Activated CD4-positive, alpha-beta T cell treated with anti-CD3 and anti-CD28 coated beads for 36 hours (primary cell): Measurements from ENCODE around the gene FRMD4A. TPM values are rescaled to one million over a fixed set of nuclear protein-coding genes. Genes with fewer than 3 reads are reported as not detected.

Source experiments
- ATAC-seq: fragments of 200-7000 bp; cut with Tn5 transposase; one replicate; pipeline ENCODE4 v1.10.0; 2021; ENCODE audit warnings: mild to moderate bottlenecking, moderate library complexity
- CTCF ChIA-PET: fragments of 350-600 bp; sonication (Branson Sonifier 250); formaldehyde crosslinking; loops from one replicate; lab custom pipeline; 2021; ENCODE audit warnings: antibody characterized with exemption; lab: Charles Lee
- POLR2A ChIA-PET: fragments of 350-600 bp; sonication (Branson Sonifier 250); formaldehyde crosslinking; loops from one replicate; lab custom pipeline; 2021; ENCODE audit warnings: antibody characterized with exemption, inconsistent platforms; lab: Charles Lee
- DNase-seq: peaks from one replicate; pipeline ENCODE4 v3.0.0-alpha.2; 2020
- H3K27ac Mint-ChIP-seq: one replicate; pipeline ENCODE4 v1.8.0; 2021; ENCODE audit warnings: mixed read lengths
- H3K27me3 Mint-ChIP-seq: one replicate; pipeline ENCODE4 v1.8.0; 2021; ENCODE audit warnings: mixed read lengths
- H3K36me3 Mint-ChIP-seq: one replicate; pipeline ENCODE4 v1.8.0; 2021; ENCODE audit warnings: low read depth, mixed read lengths
- H3K4me1 Mint-ChIP-seq: one replicate; pipeline ENCODE4 v1.8.0; 2021; ENCODE audit warnings: mixed read lengths
- H3K4me3 Mint-ChIP-seq: one replicate; pipeline ENCODE4 v1.8.0; 2021; ENCODE audit warnings: mild to moderate bottlenecking, moderate library complexity, mixed read lengths
- H3K9me3 Mint-ChIP-seq: one replicate; pipeline ENCODE4 v1.8.0; 2021; ENCODE audit warnings: low read depth, mixed read lengths
- intact Hi-C, 2 experiments: fragments of 100-400 bp; cut with DNase I in 1 of 2; cut with micrococcal nuclease in 1 of 2; formaldehyde crosslinking; loops; one replicate each; pipeline versions ENCODE4 v1.14.2 to v1.15.1; 2022 to 2024; cut with DNase I, micrococcal nuclease
- total RNA-seq, 2 experiments: library from RNA; stranded (reverse); gene quantifications; one replicate each; pipeline ENCODE4 v1.2.3, GENCODE V29; 2021

Gene FRMD4A
- total RNA-seq, 2 experiments from 2014 or later: 0.85 to 1.3 TPM

DNA sequence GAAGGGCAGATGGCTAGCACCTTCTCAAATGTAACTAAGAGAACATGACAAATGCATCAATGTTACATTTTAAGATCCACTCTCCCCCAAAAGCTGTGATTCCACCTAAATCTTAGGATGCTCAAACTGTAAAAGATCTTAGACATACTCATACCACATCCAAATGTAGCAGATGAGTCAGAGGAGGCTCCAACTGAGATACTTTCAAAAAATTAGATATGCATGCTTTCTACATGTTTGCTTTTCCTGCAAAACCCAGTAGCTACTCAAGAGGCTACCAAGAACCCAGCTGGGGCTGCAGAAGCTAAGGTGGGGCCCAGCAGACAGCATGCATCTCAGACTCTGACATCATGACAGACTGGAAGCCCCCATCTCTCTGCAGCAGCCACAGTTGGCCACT is 31.4 kb upstream of the FRMD4A start:
- CTCF ChIA-PET: no interaction called here
- no peak overlapping the region for H3K4me3 Mint-ChIP-seq
- no peaks in the 10 kb centered on the region for H3K36me3 Mint-ChIP-seq
- no peaks in the 10 kb centered on the region for H3K9me3 Mint-ChIP-seq
- H3K27ac Mint-ChIP-seq: no peak overlapping the region
- intact Hi-C loops: no loop called here
- H3K27me3 Mint-ChIP-seq: peaks cover 15% of the 10 kb centered on the region
- no peaks in the 10 kb centered on the region for H3K4me1 Mint-ChIP-seq
- POLR2A ChIA-PET: no interaction called here
- no peak for DNase-seq
- no peak for ATAC-seq

- DNase-seq (no peak), ATAC-seq (no peak)
- no peaks in the 10 kb centered on the region for H3K4me1 Mint-ChIP-seq
- CTCF ChIA-PET: no interaction called here
- no peaks in the 10 kb centered on the region for H3K9me3 Mint-ChIP-seq
- no peaks in the 10 kb centered on the region for H3K36me3 Mint-ChIP-seq
- no peak overlapping the region for H3K4me3 Mint-ChIP-seq
- intact Hi-C loops: no loop called here
- POLR2A ChIA-PET: no interaction called here
- H3K27me3 Mint-ChIP-seq: peaks cover 19% of the 10 kb centered on the region
- no peak overlapping the region for H3K27ac Mint-ChIP-seq
Observed at GRCh38 chr10:14360961-14361360, 30.2 kb upstream of the FRMD4A start.

- Mint-ChIP-seq H3K4me3 (no peak overlapping the region), H3K27me3 (peaks cover 19% of the 10 kb centered on the region), H3K36me3 (no peaks in the 10 kb centered on the region), H3K4me1 (no peaks in the 10 kb centered on the region), H3K9me3 (no peaks in the 10 kb centered on the region), H3K27ac (no peak overlapping the region)
- intact Hi-C loops: no loop called here
- ChIA-PET CTCF (interaction anchor here (0.6 to 1.2 kb wide), 2 partner anchors 34 to 718 kb away, joined by 3 read pairs; no protein-coding TSS in a partner anchor), POLR2A (no interaction called here)
- DNase-seq: no peak
- ATAC-seq: no peak
Observed at GRCh38 chr10:14360515-14360914, 29.8 kb upstream of the FRMD4A start.

DNA sequence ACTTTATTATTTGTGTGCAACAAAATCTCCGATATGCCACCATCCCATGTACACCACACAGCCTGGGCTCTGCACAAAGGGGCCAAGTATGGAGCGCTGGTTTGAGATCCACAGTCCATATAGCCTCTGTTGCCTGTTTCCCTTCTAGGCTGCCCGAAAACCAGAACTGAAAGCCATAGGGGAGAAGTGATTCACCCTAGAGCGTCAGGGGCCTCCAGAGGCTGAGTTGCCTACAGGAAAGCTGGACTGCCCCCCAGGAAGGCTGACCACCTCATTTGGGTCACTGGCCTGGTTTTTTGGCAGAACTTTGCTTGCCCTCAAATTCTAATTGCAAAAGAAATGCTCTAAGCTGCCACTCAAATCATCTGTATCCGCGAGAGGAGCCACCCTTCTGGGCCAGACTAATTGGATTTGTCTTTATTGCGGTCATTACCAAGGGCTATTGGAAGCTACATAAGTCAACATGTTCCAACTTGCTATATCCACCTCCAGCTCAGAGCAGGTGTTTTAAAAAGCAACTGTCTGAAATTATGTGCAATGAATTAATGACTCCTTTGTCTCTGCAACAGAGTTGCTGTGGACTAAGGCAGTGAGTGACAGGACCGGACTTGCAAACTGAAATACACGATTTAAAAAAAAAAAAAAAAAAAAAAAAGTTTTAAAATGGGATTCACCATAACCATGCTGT is 28.3 kb upstream of the FRMD4A start:
- no peaks in the 10 kb centered on the region for H3K9me3 Mint-ChIP-seq
- peaks cover 18% of the 10 kb centered on the region for H3K27me3 Mint-ChIP-seq
- no peaks in the 10 kb centered on the region for H3K4me1 Mint-ChIP-seq
- no peak overlapping the region for H3K27ac Mint-ChIP-seq
- no peak for DNase-seq
- no peaks in the 10 kb centered on the region for H3K36me3 Mint-ChIP-seq
- H3K4me3 Mint-ChIP-seq: no peak overlapping the region
- intact Hi-C loops: no loop called here
- ChIA-PET POLR2A (no interaction called here), CTCF (interaction anchor here (1.3 kb wide), 1 partner anchor 10 kb away, joined by 3 read pairs; no protein-coding TSS in a partner anchor)
- no peak for ATAC-seq

DNA sequence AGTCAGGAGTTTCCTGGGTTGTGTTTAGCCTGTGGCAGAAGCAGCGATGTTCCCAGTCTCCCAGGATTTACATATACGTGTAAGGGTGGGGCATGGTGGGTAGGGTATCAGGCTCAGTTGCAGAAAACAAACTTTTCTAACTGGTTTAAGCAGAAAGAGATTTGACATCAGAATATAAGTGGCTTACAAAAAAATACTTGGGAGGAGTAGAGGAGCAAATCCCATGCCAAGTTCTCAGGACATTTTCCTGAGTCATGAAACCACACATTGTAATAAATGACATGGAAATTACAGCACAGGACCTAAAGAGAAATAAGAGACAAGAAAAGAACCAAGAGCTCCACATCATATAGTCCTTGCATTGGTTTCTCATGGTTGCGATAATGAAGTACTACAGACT is 26.2 kb upstream of the FRMD4A start:
- intact Hi-C loops: no loop called here
- POLR2A ChIA-PET: no interaction called here
- no peaks in the 10 kb centered on the region for H3K36me3 Mint-ChIP-seq

GRCh38 chr10:14355750-14356149 is 25.0 kb upstream of the FRMD4A start:
- ChIA-PET POLR2A (no interaction called here), CTCF (no interaction called here)
- no peak overlapping the region for H3K27ac Mint-ChIP-seq
- intact Hi-C loops: no loop called here
- no peaks in the 10 kb centered on the region for H3K36me3 Mint-ChIP-seq
- H3K4me1 Mint-ChIP-seq: no peaks in the 10 kb centered on the region
- peaks cover 16% of the 10 kb centered on the region for H3K27me3 Mint-ChIP-seq
- no peak for DNase-seq
- no peak overlapping the region for H3K4me3 Mint-ChIP-seq
- no peak for ATAC-seq
- no peaks in the 10 kb centered on the region for H3K9me3 Mint-ChIP-seq

More for the DNA sequence above, 26.2 kb upstream of the FRMD4A start:
- Mint-ChIP-seq H3K9me3 (no peaks in the 10 kb centered on the region), H3K27me3 (peaks cover 16% of the 10 kb centered on the region), H3K4me3 (no peak overlapping the region), H3K27ac (no peak overlapping the region), H3K4me1 (no peaks in the 10 kb centered on the region)
- ATAC-seq (no peak), DNase-seq (no peak)
- CTCF ChIA-PET: no interaction called here

GRCh38 chr10:14353291-14353913 is 22.7 kb upstream of the FRMD4A start:
- no peak overlapping the region for H3K4me3 Mint-ChIP-seq
- ChIA-PET CTCF (interaction anchor here (1.0 to 1.1 kb wide), 2 partner anchors 13 to 27 kb away, joined by 3 to 5 read pairs; no protein-coding TSS in a partner anchor), POLR2A (no interaction called here)
- no peaks in the 10 kb centered on the region for H3K9me3 Mint-ChIP-seq
- no peaks in the 10 kb centered on the region for H3K4me1 Mint-ChIP-seq
- ATAC-seq (no peak), DNase-seq (no peak)
- H3K36me3 Mint-ChIP-seq: no peaks in the 10 kb centered on the region
- H3K27me3 Mint-ChIP-seq: peaks cover 12% of the 10 kb centered on the region
- no peak overlapping the region for H3K27ac Mint-ChIP-seq
- intact Hi-C loops: no loop called here

DNA sequence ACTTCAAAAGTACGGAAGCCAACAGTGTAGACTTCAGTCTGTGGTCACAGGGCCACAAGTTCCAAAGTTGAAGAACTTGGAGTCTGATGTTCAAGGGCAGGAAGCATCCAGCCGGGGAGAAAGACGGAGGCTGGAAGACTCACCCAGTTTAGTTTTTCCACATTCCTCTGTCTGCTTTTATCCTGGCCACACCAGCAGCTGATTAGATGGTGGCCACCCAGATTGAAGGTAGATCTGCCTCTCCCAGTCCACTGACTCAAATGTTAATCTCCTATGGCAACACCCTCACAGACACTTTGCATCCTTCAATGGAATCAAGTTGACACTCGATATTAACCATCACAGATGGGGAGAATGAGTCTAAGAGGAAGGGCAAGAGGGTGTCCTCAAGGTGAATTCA is 19.3 kb upstream of the FRMD4A start:
- no peak overlapping the region for H3K27ac Mint-ChIP-seq
- no peaks in the 10 kb centered on the region for H3K36me3 Mint-ChIP-seq
- ChIA-PET CTCF (no interaction called here), POLR2A (no interaction called here)
- intact Hi-C loops: no loop called here
- H3K4me1 Mint-ChIP-seq: no peaks in the 10 kb centered on the region
- H3K4me3 Mint-ChIP-seq: no peak overlapping the region
- DNase-seq (no peak), ATAC-seq (no peak)
- peaks cover 10% of the 10 kb centered on the region for H3K27me3 Mint-ChIP-seq
- no peaks in the 10 kb centered on the region for H3K9me3 Mint-ChIP-seq

GRCh38 chr10:14349081-14349480 is 18.4 kb upstream of the FRMD4A start:
- POLR2A ChIA-PET: no interaction called here
- DNase-seq (no peak), ATAC-seq (no peak)
- Mint-ChIP-seq H3K27ac (no peak overlapping the region), H3K27me3 (peaks cover 10% of the 10 kb centered on the region), H3K4me3 (no peak overlapping the region), H3K4me1 (no peaks in the 10 kb centered on the region), H3K9me3 (no peaks in the 10 kb centered on the region), H3K36me3 (no peaks in the 10 kb centered on the region)
- CTCF ChIA-PET: interaction anchor here (0.8 kb wide), 1 partner anchor 10 kb away, joined by 3 read pairs; no protein-coding TSS in a partner anchor
- intact Hi-C loops: no loop called here

DNA sequence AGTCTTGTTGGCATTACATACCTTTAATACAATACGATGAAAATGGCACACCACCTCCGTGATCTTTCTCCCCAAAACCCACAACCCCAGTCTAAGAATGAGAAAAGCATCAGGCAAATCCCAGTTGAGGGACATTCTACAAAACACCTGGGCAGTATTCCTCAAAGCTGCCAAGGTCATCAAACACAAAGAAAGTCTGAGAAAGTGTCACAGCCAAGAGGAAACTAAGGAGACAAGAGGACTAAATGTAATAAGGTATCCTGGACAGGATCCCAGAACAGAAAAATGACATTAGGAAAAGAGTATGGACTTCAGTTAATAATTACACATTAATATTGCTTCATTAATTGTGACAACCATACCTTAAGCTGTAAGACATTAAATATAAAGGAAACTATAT is 14.5 kb upstream of the FRMD4A start:
- H3K4me1 Mint-ChIP-seq: no peaks in the 10 kb centered on the region

GRCh38 chr10:14340051-14340744 is 9.5 kb upstream of the FRMD4A start:
- no peaks in the 10 kb centered on the region for H3K9me3 Mint-ChIP-seq
- no peaks in the 10 kb centered on the region for H3K36me3 Mint-ChIP-seq
- H3K4me1 Mint-ChIP-seq: no peaks in the 10 kb centered on the region
- DNase-seq: no peak
- H3K27me3 Mint-ChIP-seq: peaks cover 14% of the 10 kb centered on the region
- intact Hi-C loops: no loop called here
- no peak overlapping the region for H3K4me3 Mint-ChIP-seq
- ChIA-PET POLR2A (interaction anchor here (0.8 kb wide), 1 partner anchor 112 kb away, joined by 7 read pairs; no protein-coding TSS in a partner anchor), CTCF (interaction anchor here (0.8 kb wide), 1 partner anchor 13 kb away, joined by 3 read pairs; no protein-coding TSS in a partner anchor)
- ATAC-seq: no peak
- H3K27ac Mint-ChIP-seq: no peak overlapping the region

More for the DNA sequence above, 14.5 kb upstream of the FRMD4A start:
- no peaks in the 10 kb centered on the region for H3K9me3 Mint-ChIP-seq
- ATAC-seq: no peak
- no peak overlapping the region for H3K27ac Mint-ChIP-seq
- no peaks in the 10 kb centered on the region for H3K36me3 Mint-ChIP-seq
- H3K27me3 Mint-ChIP-seq: peaks cover 19% of the 10 kb centered on the region
- CTCF ChIA-PET: no interaction called here
- no peak overlapping the region for H3K4me3 Mint-ChIP-seq
- POLR2A ChIA-PET: no interaction called here
- no peak for DNase-seq
- intact Hi-C loops: no loop called here
